HepG2 (cell line): Measurements from ENCODE around the gene ACVR1B. TPM values are rescaled to one million over a fixed set of nuclear protein-coding genes. Genes with fewer than 3 reads are reported as not detected.

ENCODE experiments used
- ATAC-seq: fragments of 200-7000 bp; cut with Tn5 transposase; 3 replicates; pipeline ENCODE4 v1.9.1; 2020; ENCODE audit warnings: mild to moderate bottlenecking, moderate library complexity
- BruUV-seq: library from RNA; stranded (reverse); fragments of 400-500 nt; replicated peaks from 2 replicates; lab custom pipeline; 2021; lab: Mats Ljungman, UMichigan
- CTCF ChIA-PET: fragments of 300-600 bp; formaldehyde crosslinking; extraction: SDS; loops from one replicate; lab custom pipeline; 2021; ENCODE audit warnings: low total read pairs, inconsistent platforms, low intra/inter-chr PET ratio; lab: Yijun Ruan, JAX
- POLR2A ChIA-PET: fragments of 350-600 bp; sonication (Branson Sonifier 250); formaldehyde crosslinking; loops from one replicate; lab custom pipeline; 2020; ENCODE audit warnings: antibody characterized with exemption, inconsistent platforms; lab: Yijun Ruan, JAX
- DNase-seq: peaks from one replicate; pipeline ENCODE4 v3.0.0-alpha.2; 2015; ENCODE audit warnings: low spot score
- FAIRE-seq: peaks from 3 replicates; lab custom pipeline; 2011; peaks lifted over from hg19 to GRCh38; lab: Jason Lieb, UNC
- H2AFZ ChIP-seq: one replicate; pipeline ENCODE4 v1.6.1; 2011; ENCODE audit warnings: low read length, inconsistent platforms
- H3K27ac ChIP-seq: fragments of 300-600 bp; 3 replicates; pipeline ENCODE4 v1.8.0; 2011; ENCODE audit warnings: mixed run types, mild to moderate bottlenecking, mixed read lengths, low read length, inconsistent platforms; ENCODE audit not compliant: insufficient read depth; ENCODE audit errors: extremely low read length
- H3K27me3 ChIP-seq, 2 experiments: fragments of 200-600 bp in 1 of 2; 2 replicates in 1 of 2; 3 replicates in 1 of 2; pipeline versions ENCODE4 v1.6.0 to v1.8.0; 2011; ENCODE audit warnings: low read length in 2 of 2, mild to moderate bottlenecking in 2 of 2, moderate library complexity in 2 of 2, inconsistent platforms in 1 of 2; ENCODE audit not compliant: insufficient read depth in 2 of 2, control insufficient read depth in 1 of 2
- H3K36me3 ChIP-seq, 2 experiments: fragments of 200-600 bp in 1 of 2; replicated peaks in 1 of 2; 2 replicates in 1 of 2; 3 replicates in 1 of 2; pipeline versions ENCODE4 v1.5.1 to v1.8.0; 2011; ENCODE audit warnings: low read length in 2 of 2, inconsistent platforms in 1 of 2; ENCODE audit not compliant: insufficient read depth in 2 of 2, control insufficient read depth in 1 of 2
- H3K4me1 ChIP-seq: 2 replicates; pipeline ENCODE4 v1.5.1; 2012; ENCODE audit warnings: low read length, inconsistent platforms; ENCODE audit not compliant: insufficient read depth
- H3K4me2 ChIP-seq: 2 replicates; pipeline ENCODE4 v1.6.0; 2011; ENCODE audit warnings: low read depth, low read length, inconsistent platforms
- H3K4me3 ChIP-seq, 3 experiments: fragments of 200-600 bp in 1 of 3; sonication (generic), shearing (Covaris generic) in 1 of 3; replicated peaks in 1 of 3; 2 replicates each; pipeline ENCODE4 v1.5.1; 2011 to 2016; ENCODE audit warnings: low read length in 3 of 3, inconsistent platforms in 2 of 3, low read depth in 2 of 3, mild to moderate bottlenecking in 2 of 3, control low read depth in 1 of 3, mixed read lengths in 1 of 3; ENCODE audit not compliant: insufficient read depth in 1 of 3
- H3K79me2 ChIP-seq: one replicate; pipeline ENCODE4 v1.6.1; 2011; ENCODE audit warnings: low read length, inconsistent platforms; ENCODE audit not compliant: insufficient read depth
- H3K9ac ChIP-seq: 2 replicates; pipeline ENCODE4 v1.6.0; 2011; ENCODE audit warnings: mild to moderate bottlenecking, low read depth, low read length, inconsistent platforms; ENCODE audit not compliant: insufficient read depth
- H3K9me3 ChIP-seq: 2 replicates; pipeline ENCODE4 v1.5.1; 2012; ENCODE audit warnings: mild to moderate bottlenecking, low read length
- H4K20me1 ChIP-seq: 2 replicates; pipeline ENCODE4 v1.6.0; 2011; ENCODE audit warnings: inconsistent platforms, mild to moderate bottlenecking, low read length, moderate library complexity; ENCODE audit not compliant: insufficient read depth
- ZC3H13 ChIP-seq: sonication (generic); formaldehyde crosslinking; IDR thresholded peaks from 2 replicates; pipeline ENCODE4 v1.8.1; 2023; ENCODE audit warnings: mild to moderate bottlenecking, missing genetic modification reagents, moderate library complexity
- ZC3H4 ChIP-seq: sonication (generic); formaldehyde crosslinking; IDR thresholded peaks from 2 replicates; pipeline ENCODE4 v1.4.0; 2020; ENCODE audit warnings: missing genetic modification reagents, borderline replicate concordance
- ZFY ChIP-seq: sonication (generic); formaldehyde crosslinking; IDR thresholded peaks from 2 replicates; pipeline ENCODE4 v1.4.0; 2020; ENCODE audit warnings: missing genetic modification reagents
- ZNF577 ChIP-seq: sonication (generic); formaldehyde crosslinking; IDR thresholded peaks from 2 replicates; pipeline ENCODE4 v1.4.0; 2020; ENCODE audit warnings: mild to moderate bottlenecking, low read depth, missing genetic modification reagents, borderline replicate concordance
- WGBS: methylation state at CpG from one replicate; pipeline ENCODE4 v1.1.6; 2017; ENCODE audit warnings: low lambda C conversion rate; 5-methylcytosine and 5-hydroxymethylcytosine counted together
- in situ Hi-C: cut with HindIII; loops from 2 replicates; pipeline ENCODE4 v1.10.0; 2017; ENCODE audit warnings: low pct_unique_long_range_greater_than_20kb; ENCODE audit not compliant: extremely low pct_ligation_motif_present
- intact Hi-C: fragments of 100-400 bp; cut with micrococcal nuclease; formaldehyde crosslinking; loops from one replicate; pipeline ENCODE4 v1.10.0; 2022; ENCODE audit not compliant: unreplicated experiment
- polyA plus RNA-seq, 8 experiments: library from polyadenylated mRNA; depleted of rRNA in 3 of 8; stranded (reverse) in 7 of 8; unstranded in 1 of 8; fragments of >200 nt; fragmentation: Illumina TruSeq in 4 of 8; extraction: Trizol in 4 of 8; gene quantifications; 2 replicates each; pipeline versions ENCODE4 v1.2.1 to v1.2.3, GENCODE V29; 2011 to 2016; ENCODE audit warnings: low read depth in 4 of 8, missing spikeins in 1 of 8, mixed read lengths in 1 of 8; ENCODE audit not compliant: insufficient read depth in 1 of 8
- total RNA-seq, 5 experiments: library from RNA; depleted of rRNA; stranded (reverse); fragments of >200 nt; fragmentation: Illumina TruSeq; extraction: Trizol; gene quantifications; 2 replicates each; pipeline ENCODE4 v1.2.3, GENCODE V29; 2016; ENCODE audit warnings: low read depth in 1 of 5
- TF ChIP-seq, protein P1 (sequence below): sonication (generic); formaldehyde crosslinking; IDR thresholded peaks from 2 replicates; pipeline ENCODE4 v1.4.0; 2020; ENCODE audit warnings: mild to moderate bottlenecking, missing genetic modification reagents
- TF ChIP-seq, protein P2 (sequence below): sonication (generic); formaldehyde crosslinking; IDR thresholded peaks from 2 replicates; pipeline ENCODE4 v1.4.0; 2020; ENCODE audit warnings: missing genetic modification reagents, borderline replicate concordance

Gene ACVR1B
- total and polyA plus RNA-seq, 2 of the 13 experiments (the other 11 are each of a cell fraction or from before 2014, with no cell fraction given) = 8.9 to 12.1 TPM

DNA sequence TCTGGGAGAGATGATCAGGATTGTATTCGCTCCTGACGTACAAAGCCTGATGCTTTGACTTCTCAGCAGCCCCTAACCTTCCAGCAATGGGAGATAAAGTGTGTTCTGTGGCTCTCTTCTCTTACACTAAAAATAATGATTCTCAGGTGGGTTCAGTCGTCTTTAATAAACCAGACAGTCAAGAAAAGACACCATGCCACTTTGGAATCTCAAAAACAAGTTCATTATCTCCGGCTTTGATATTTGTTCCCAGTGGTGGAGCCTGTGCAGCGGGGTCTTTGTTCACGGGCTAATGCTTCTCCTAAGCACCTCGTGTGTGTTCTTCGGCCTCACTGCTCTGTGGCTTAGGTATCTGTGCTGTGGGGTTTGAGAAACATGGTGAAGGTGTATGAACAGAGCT, 1.6 kb downstream of the ACVR1B start:
- Histone ChIP-seq H3K36me3 (no peaks in the 10 kb centered on the region), H3K4me3 (peak overlapping the region; percentile 77 to 88 (median 85)), H3K9ac (peak overlapping the region; percentile 55), H4K20me1 (no peaks in the 10 kb centered on the region), H3K27me3 (peaks cover 1 to 21% of the 10 kb centered on the region in 2 experiments), H3K9me3 (no peaks in the 10 kb centered on the region)
- intact Hi-C loops = loop anchor here (1.0 kb wide), 1 partner anchor 24 kb away; no protein-coding TSS in a partner anchor
- WGBS = 10% methylated on average over 8 of the region's 8 CpGs
- BruUV-seq = TSS peak; percentile 50
- peak; percentile 39 for FAIRE-seq
- POLR2A ChIA-PET = interaction anchor here (2.0 kb wide), 1 partner anchor 24 kb away, joined by 5 read pairs; no protein-coding TSS in a partner anchor
- no peak for TF ChIP-seq ZC3H13 (CRISPR knock-in tag)
- no peak for TF ChIP-seq ZC3H4 (CRISPR knock-in tag)
- no peak for TF ChIP-seq ZNF577 (CRISPR knock-in tag)
- TF ChIP-seq ZFY (CRISPR knock-in tag) = peak; percentile 19; the same call in 1 of the 2 replicates
- TF ChIP-seq, protein P1, sequence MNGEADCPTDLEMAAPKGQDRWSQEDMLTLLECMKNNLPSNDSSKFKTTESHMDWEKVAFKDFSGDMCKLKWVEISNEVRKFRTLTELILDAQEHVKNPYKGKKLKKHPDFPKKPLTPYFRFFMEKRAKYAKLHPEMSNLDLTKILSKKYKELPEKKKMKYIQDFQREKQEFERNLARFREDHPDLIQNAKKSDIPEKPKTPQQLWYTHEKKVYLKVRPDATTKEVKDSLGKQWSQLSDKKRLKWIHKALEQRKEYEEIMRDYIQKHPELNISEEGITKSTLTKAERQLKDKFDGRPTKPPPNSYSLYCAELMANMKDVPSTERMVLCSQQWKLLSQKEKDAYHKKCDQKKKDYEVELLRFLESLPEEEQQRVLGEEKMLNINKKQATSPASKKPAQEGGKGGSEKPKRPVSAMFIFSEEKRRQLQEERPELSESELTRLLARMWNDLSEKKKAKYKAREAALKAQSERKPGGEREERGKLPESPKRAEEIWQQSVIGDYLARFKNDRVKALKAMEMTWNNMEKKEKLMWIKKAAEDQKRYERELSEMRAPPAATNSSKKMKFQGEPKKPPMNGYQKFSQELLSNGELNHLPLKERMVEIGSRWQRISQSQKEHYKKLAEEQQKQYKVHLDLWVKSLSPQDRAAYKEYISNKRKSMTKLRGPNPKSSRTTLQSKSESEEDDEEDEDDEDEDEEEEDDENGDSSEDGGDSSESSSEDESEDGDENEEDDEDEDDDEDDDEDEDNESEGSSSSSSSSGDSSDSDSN = no peak
- TF ChIP-seq, protein P2, sequence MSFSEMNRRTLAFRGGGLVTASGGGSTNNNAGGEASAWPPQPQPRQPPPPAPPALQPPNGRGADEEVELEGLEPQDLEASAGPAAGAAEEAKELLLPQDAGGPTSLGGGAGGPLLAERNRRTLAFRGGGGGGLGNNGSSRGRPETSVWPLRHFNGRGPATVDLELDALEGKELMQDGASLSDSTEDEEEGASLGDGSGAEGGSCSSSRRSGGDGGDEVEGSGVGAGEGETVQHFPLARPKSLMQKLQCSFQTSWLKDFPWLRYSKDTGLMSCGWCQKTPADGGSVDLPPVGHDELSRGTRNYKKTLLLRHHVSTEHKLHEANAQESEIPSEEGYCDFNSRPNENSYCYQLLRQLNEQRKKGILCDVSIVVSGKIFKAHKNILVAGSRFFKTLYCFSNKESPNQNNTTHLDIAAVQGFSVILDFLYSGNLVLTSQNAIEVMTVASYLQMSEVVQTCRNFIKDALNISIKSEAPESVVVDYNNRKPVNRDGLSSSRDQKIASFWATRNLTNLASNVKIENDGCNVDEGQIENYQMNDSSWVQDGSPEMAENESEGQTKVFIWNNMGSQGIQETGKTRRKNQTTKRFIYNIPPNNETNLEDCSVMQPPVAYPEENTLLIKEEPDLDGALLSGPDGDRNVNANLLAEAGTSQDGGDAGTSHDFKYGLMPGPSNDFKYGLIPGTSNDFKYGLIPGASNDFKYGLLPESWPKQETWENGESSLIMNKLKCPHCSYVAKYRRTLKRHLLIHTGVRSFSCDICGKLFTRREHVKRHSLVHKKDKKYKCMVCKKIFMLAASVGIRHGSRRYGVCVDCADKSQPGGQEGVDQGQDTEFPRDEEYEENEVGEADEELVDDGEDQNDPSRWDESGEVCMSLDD (CRISPR knock-in tag) = no peak
- TF ChIP-seq, all 625 proteins: peak for 1
- ATAC-seq (peak; percentile 35), DNase-seq (no peak)
- peak overlapping the region; percentile 16 for H3K27ac ChIP-seq
- peaks cover 54% of the 10 kb centered on the region for H3K4me1 ChIP-seq
- H3K4me2 ChIP-seq = peak overlapping the region; percentile 93
- no peak overlapping the region for H2AFZ ChIP-seq
- in situ Hi-C loops = no loop called here
- H3K79me2 ChIP-seq = peaks cover 58% of the 10 kb centered on the region
- CTCF ChIA-PET = no interaction called here
